OCI-LY7 (cell line): ENCODE data around the gene ARL16.

ENCODE experiments used
- EZH2phosphoT487 ChIP-seq: fragments of 200-600 bp; sonication (generic); IDR thresholded peaks from 2 replicates; pipeline ENCODE4 v1.6.1; 2018; ENCODE audit warnings: low read depth, borderline replicate concordance, mild to moderate bottlenecking, mixed run types, antibody characterized with exemption, low read length, moderate library complexity, mixed read lengths
- TF ChIP-seq, protein P1 (sequence below): fragments of 200-600 bp; sonication (generic); conservative IDR thresholded peaks from 2 replicates; pipeline ENCODE4 v1.5.1; 2014; ENCODE audit warnings: mild to moderate bottlenecking, antibody characterized with exemption, low read length, moderate library complexity, mixed read lengths

DNA sequence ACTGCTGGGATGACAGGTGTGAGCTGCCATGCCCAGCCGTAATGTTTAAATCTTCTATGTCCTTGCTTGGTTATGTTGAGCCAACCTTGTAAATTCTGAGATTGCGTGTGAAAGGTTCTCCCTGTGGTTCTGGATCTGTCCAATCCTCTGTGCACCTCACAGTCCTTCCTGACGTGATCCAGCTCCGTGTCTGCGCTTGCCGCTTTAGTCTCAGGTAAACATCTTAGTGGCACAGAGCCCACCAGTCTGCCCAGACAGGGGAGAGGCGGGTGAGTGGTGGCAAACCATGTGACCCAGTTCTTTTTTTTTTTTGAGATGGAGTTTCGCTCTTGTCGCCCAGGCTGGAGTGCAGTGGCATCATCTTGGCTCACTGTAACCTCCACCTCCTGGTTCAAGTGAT is 42.4 kb upstream of the ARL16 start:
- TF ChIP-seq, protein P1, sequence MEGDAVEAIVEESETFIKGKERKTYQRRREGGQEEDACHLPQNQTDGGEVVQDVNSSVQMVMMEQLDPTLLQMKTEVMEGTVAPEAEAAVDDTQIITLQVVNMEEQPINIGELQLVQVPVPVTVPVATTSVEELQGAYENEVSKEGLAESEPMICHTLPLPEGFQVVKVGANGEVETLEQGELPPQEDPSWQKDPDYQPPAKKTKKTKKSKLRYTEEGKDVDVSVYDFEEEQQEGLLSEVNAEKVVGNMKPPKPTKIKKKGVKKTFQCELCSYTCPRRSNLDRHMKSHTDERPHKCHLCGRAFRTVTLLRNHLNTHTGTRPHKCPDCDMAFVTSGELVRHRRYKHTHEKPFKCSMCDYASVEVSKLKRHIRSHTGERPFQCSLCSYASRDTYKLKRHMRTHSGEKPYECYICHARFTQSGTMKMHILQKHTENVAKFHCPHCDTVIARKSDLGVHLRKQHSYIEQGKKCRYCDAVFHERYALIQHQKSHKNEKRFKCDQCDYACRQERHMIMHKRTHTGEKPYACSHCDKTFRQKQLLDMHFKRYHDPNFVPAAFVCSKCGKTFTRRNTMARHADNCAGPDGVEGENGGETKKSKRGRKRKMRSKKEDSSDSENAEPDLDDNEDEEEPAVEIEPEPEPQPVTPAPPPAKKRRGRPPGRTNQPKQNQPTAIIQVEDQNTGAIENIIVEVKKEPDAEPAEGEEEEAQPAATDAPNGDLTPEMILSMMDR = no peak
- no peak for TF ChIP-seq EZH2phosphoT487
